Measurements from ENCODE around the gene PEBP1. TPM values are rescaled to one million over a fixed set of nuclear protein-coding genes. Genes with fewer than 3 reads are reported as not detected.

The PEBP1 gene
- total RNA-seq, 1 experiment from 2014 or later, result 134 TPM

- Histone ChIP-seq H3K4me3 (ENCODE audit: low read depth, low read length) (no peak overlapping the region), H3K27me3 (replicated peaks; ENCODE audit: control insufficient read depth, insufficient read depth, low read length) (no peaks in the 10 kb centered on the region), H3K4me1 (no peaks in the 10 kb centered on the region), H3K36me3 (ENCODE audit: control insufficient read depth, insufficient read depth, low read length) (no peaks in the 10 kb centered on the region; the same call in 1 of the 2 replicates), H3K9me3 (no peaks in the 10 kb centered on the region)
- no TSS peak for BruUV-seq (replicated peaks)
- DNase-seq, result no peak
- H3K27ac Mint-ChIP-seq (ENCODE audit: unreplicated experiment), result no peak overlapping the region
- TF ChIP-seq CTCF (IDR thresholded peaks at IDR 0.05; ENCODE audit: insufficient read depth in 1 of 2, low read depth in 1 of 2, low read length in 1 of 2, severe bottlenecking in 1 of 2, unreplicated experiment in 1 of 2), result no peak
- intact Hi-C loops (cut with micrococcal nuclease; ENCODE audit: unreplicated experiment), result no loop called here
- no peaks in the 10 kb centered on the region for H3K9me3 Mint-ChIP-seq (ENCODE audit: unreplicated experiment)
- peaks cover 7% of the 10 kb centered on the region for H3K4me1 Mint-ChIP-seq (ENCODE audit: low read depth, unreplicated experiment)
- H3K27me3 Mint-ChIP-seq (ENCODE audit: insufficient read depth, unreplicated experiment), result no peaks in the 10 kb centered on the region
- CTCF ChIA-PET, result no interaction called here
- H3K36me3 Mint-ChIP-seq (ENCODE audit: insufficient read depth, unreplicated experiment), result peaks cover 6% of the 10 kb centered on the region
- POLR2A ChIA-PET, result no interaction called here
- H3K4me3 Mint-ChIP-seq (ENCODE audit: unreplicated experiment), result no peak overlapping the region
Measured at GRCh38 chr12:118185602-118186397, 49.9 kb downstream of the PEBP1 start.

GRCh38 chr12:118187751-118188435 lies 52.0 kb downstream of the PEBP1 start:
- no peaks in the 10 kb centered on the region; the same call in 1 of the 2 replicates for H3K36me3 ChIP-seq (ENCODE audit: control insufficient read depth, insufficient read depth, low read length)
- Mint-ChIP-seq H3K4me1 (ENCODE audit: low read depth, unreplicated experiment) (peaks cover 3% of the 10 kb centered on the region), H3K36me3 (ENCODE audit: insufficient read depth, unreplicated experiment) (no peaks in the 10 kb centered on the region), H3K4me3 (ENCODE audit: unreplicated experiment) (no peak overlapping the region), H3K27ac (ENCODE audit: unreplicated experiment) (no peak overlapping the region), H3K9me3 (ENCODE audit: unreplicated experiment) (no peaks in the 10 kb centered on the region), H3K27me3 (ENCODE audit: insufficient read depth, unreplicated experiment) (no peaks in the 10 kb centered on the region)
- no peak overlapping the region for H3K4me3 ChIP-seq (ENCODE audit: low read depth, low read length)
- DNase-seq, result no peak
- H3K9me3 ChIP-seq, result no peaks in the 10 kb centered on the region
- CTCF ChIA-PET, result interaction anchor here (0.5 kb wide), 1 partner anchor 10 kb away, joined by 3 read pairs; no protein-coding TSS in a partner anchor
- no TSS peak for BruUV-seq (replicated peaks)
- no peaks in the 10 kb centered on the region for H3K27me3 ChIP-seq (replicated peaks; ENCODE audit: control insufficient read depth, insufficient read depth, low read length)
- no peaks in the 10 kb centered on the region for H3K4me1 ChIP-seq
- intact Hi-C loops (cut with micrococcal nuclease; ENCODE audit: unreplicated experiment), result no loop called here
- POLR2A ChIA-PET, result no interaction called here
- TF ChIP-seq CTCF (IDR thresholded peaks at IDR 0.05; ENCODE audit: insufficient read depth in 1 of 2, low read depth in 1 of 2, low read length in 1 of 2, severe bottlenecking in 1 of 2, unreplicated experiment in 1 of 2), result no peak

GRCh38 chr12:118188690-118189371 lies 52.9 kb downstream of the PEBP1 start:
- no peaks in the 10 kb centered on the region for H3K9me3 Mint-ChIP-seq (ENCODE audit: unreplicated experiment)
- DNase-seq, result no peak
- Histone ChIP-seq H3K4me3 (ENCODE audit: low read depth, low read length) (no peak overlapping the region), H3K27me3 (replicated peaks; ENCODE audit: control insufficient read depth, insufficient read depth, low read length) (no peaks in the 10 kb centered on the region), H3K36me3 (ENCODE audit: control insufficient read depth, insufficient read depth, low read length) (no peaks in the 10 kb centered on the region; the same call in 1 of the 2 replicates), H3K4me1 (no peaks in the 10 kb centered on the region), H3K9me3 (no peaks in the 10 kb centered on the region)
- no peak for TF ChIP-seq CTCF (IDR thresholded peaks at IDR 0.05; ENCODE audit: insufficient read depth in 1 of 2, low read depth in 1 of 2, low read length in 1 of 2, severe bottlenecking in 1 of 2, unreplicated experiment in 1 of 2)
- H3K36me3 Mint-ChIP-seq (ENCODE audit: insufficient read depth, unreplicated experiment), result no peaks in the 10 kb centered on the region
- no peaks in the 10 kb centered on the region for H3K4me1 Mint-ChIP-seq (ENCODE audit: low read depth, unreplicated experiment)
- H3K27ac Mint-ChIP-seq (ENCODE audit: unreplicated experiment), result no peak overlapping the region
- intact Hi-C loops (cut with micrococcal nuclease; ENCODE audit: unreplicated experiment), result no loop called here
- no TSS peak for BruUV-seq (replicated peaks)
- no peak overlapping the region for H3K4me3 Mint-ChIP-seq (ENCODE audit: unreplicated experiment)
- CTCF ChIA-PET, result no interaction called here
- H3K27me3 Mint-ChIP-seq (ENCODE audit: insufficient read depth, unreplicated experiment), result no peaks in the 10 kb centered on the region
- POLR2A ChIA-PET, result no interaction called here
